HG03558 (cell line): ENCODE results near the gene ZNF664.

Source experiments
- ATAC-seq: cut with Tn5 transposase; IDR thresholded peaks from one replicate; pipeline ENCODE4 v1.9.1; 2021; ENCODE audit warnings: moderate number of reproducible peaks; ENCODE audit not compliant: unreplicated experiment; ENCODE audit errors: extremely low read depth

ZNF664 gene

GRCh38 chr12:124026755-124027745 is 54.0 kb downstream of the ZNF664 start:
- ATAC-seq, result no peak

GRCh38 chr12:124027753-124028554 is 54.9 kb downstream of the ZNF664 start:
- no peak for ATAC-seq

DNA sequence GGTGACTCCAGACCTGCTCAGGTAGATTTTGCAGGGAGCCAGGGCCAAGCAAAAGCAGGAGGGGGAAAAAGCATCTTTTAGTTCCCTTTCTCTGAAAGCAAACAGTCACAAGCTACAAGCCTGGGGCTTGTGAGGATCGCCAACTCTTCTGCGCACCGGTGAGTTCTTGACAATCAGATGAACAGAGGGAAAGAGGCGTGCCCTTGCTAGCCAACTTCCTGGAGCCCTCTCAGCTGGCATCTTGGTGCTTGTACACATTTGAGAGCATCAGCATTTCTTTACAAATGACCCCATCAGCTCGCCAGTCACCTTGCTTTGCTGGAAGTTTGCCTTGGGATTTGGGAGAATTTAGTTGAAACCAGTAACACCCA is 55.5 kb downstream of the ZNF664 start:
- no peak for ATAC-seq

DNA sequence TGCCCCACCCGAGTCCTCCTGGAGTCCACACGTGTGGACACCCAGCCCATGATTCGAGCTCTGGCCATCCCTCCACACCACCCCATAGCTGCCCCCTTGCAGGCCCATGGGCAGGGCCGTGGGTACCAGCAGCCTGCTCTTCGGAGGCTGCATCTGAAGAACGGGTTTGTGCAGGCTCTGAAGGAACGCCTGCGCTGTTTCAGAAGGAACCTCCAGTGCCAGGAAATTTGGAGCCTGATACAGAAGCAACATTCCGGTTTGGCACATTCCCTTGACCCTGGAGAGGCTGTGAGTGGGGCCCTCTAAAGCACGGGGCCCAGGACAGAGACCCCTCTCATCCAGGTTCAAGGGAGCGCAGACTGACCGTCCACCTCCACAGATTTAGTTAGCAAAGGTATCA is 57.0 kb downstream of the ZNF664 start:
- ATAC-seq, result no peak

- ATAC-seq, result no peak
These were observed 57.5 kb downstream of the ZNF664 start for GRCh38 chr12:124030510-124030909.

DNA sequence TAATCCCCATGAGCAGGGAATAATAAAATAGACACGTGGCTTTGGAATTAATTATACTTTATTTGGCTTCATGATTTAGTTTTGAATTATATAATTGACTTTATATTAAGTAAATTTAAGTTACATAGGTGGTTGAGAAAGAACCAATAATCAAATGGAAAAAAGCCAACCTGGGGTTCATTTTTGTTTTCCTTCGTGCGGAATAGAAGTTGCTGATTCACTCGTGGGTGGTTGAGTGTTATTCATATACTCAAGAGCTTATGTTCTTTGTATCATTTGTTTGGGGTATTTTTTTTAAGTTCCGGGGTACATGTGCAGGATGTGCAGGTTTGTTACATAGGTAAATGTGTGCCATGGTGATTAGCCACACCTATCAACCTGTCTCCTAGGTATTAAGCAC is 58.0 kb downstream of the ZNF664 start:
- ATAC-seq, result no peak

- no peak for ATAC-seq
These were observed 59.4 kb downstream of the ZNF664 start for GRCh38 chr12:124032265-124032886.

DNA sequence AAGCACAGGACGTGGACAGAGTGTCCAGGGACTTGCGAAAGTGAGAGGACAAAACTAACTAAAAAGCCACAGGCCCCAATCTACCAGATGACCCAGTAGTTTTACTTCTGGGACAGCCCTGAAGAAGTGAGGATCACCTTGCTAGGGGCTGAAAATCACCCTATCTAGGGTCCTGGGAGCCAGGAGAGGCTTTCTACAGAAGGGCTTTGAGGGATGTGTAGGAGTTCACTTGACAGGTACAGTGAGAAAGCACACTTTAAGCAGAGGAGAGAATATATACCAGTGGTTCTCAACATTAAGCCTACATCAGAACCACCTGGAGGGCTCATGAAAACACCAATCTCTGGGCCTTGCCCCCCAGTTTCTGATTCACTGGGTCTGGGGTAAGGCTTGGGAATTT is 60.8 kb downstream of the ZNF664 start:
- no peak for ATAC-seq

GRCh38 chr12:124034297-124034696 is 61.3 kb downstream of the ZNF664 start:
- no peak for ATAC-seq

DNA sequence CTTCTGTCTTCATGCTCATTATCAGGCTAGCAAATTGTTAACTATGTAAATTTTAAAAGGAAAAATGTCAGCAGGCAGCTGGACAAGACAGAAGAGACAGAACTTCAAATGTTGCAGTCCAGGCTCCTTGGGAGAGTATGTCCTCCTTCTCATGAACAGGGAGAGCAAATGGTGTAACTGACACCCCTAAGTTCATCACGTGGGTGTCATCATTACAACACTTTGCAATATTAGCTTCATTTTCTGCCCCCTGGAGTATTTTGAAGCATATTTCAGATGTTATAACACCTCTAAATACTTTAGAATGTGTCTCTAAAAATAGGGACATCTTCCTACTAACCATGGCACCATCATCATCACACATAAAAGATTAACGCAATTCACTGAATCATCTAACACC is 62.1 kb downstream of the ZNF664 start:
- ATAC-seq, result no peak

DNA sequence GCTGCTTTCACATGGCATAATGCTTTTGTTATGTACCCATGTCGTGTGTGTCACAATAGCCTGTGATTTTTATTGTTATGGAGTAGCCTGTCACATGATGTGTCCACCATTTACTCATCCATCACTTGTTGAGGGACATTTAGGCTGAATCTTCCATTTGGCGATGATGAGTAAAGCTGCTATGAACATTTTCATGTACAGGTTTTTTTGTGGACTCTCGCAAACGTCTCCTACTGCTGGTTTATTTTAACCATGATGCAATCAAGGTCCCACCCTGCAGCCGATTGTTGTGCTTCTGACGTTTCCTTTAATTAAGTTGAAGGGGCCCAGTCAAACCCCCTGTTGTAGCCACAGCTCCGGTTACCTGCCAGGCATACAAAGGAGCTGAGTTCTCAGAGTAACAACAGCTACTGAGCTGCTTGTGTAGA is 63.2 kb downstream of the ZNF664 start:
- ATAC-seq, result no peak

GRCh38 chr12:124036657-124037109 is 63.7 kb downstream of the ZNF664 start:
- no peak for ATAC-seq

GRCh38 chr12:124037331-124037730 is 64.3 kb downstream of the ZNF664 start:
- ATAC-seq, result no peak

GRCh38 chr12:124039276-124039675 is 66.3 kb downstream of the ZNF664 start:
- ATAC-seq, result no peak

DNA sequence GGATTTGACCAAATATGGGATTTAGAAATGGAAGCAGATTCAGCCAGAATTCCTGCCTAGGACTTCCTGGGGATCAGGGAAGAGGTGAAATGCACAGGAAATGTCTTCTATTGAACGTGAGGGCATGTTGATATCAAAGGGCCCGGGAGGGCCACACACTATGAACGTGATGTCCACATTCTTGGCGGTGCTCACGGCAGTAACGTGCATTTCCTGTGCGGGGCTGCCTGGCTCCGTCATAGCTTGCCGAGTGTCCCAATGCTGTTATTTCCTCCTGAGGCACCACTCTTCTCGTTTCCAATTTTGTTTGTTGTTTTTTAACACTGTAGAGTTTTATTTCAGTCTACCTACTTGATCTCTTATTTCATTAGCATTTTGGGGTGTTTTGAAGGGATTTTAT is 67.3 kb downstream of the ZNF664 start:
- no peak for ATAC-seq

DNA sequence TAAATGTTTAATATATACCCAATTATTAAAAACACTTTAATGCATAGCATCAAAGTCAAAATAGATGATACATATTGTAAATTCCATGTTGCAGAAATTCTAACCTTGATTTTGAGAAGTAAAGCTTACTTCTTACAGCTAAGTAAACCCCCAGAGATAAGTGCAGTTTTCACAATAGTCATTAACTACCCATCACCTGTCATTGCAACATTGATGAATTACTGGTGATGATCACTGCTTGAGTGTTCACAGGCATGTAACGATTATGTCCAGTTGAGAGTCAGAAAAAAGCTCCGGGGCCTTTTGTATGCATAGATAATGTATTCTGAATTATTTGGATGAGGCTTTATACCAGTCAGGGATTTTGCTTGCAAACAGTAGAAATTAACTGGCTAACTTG is 67.7 kb downstream of the ZNF664 start:
- no peak for ATAC-seq

GRCh38 chr12:124041907-124042306 is 68.9 kb downstream of the ZNF664 start:
- ATAC-seq, result no peak

GRCh38 chr12:124044021-124044420 is 71.0 kb downstream of the ZNF664 start:
- no peak for ATAC-seq

- no peak for ATAC-seq
These were observed 71.8 kb downstream of the ZNF664 start for GRCh38 chr12:124044809-124045321.

DNA sequence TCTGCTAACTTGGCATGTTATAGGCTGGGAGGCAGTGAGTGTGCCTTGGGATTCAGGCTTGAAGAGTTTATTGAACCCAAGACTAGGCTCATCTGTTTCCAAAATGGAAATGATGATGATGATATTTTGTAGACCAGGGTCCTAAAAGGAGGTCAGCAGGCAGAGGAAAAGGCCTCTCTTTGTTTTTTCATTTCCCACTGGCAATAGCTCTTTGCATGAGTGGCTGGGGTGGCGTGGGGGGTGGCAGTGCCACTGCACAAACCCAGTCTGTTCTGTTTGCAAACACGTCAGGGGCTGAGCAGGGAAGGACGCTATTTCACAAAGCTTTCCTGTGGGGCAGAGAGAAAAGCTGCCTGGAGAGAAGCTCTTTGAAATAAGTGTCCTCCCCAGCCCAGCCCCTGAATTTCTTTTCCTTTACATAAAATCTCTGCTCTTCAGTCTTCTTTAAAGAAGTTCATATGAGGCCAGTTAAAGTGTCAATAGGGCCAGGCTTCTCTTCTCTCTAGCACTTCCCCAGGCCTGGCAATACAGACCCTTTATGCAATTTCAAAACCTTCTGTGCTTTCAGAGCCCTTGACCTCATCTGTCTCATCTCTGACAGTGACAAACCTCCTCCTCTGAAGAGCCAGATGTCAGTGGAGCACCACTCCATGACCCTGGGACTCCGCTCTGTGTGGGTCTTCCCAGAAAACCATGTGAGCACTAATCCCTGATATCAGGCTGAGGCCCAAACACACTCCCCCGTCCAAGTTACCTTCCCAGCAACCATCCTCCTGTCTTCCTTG is 72.8 kb downstream of the ZNF664 start:
- ATAC-seq, result no peak
